Medulla oblongata (tissue), 1 donor: ENCODE measurements around the gene GALNS.
"Not testable (repeated sequence)": the region's sequence is repeated elsewhere in the genome, so short reads cannot be mapped to it uniquely, and the experiment has no call there.

ENCODE experiments used
- DNase-seq: peaks from one replicate; pipeline ENCODE4 v3.0.0-alpha.2; 2015; ENCODE audit errors: extremely low spot score

Gene GALNS

DNA sequence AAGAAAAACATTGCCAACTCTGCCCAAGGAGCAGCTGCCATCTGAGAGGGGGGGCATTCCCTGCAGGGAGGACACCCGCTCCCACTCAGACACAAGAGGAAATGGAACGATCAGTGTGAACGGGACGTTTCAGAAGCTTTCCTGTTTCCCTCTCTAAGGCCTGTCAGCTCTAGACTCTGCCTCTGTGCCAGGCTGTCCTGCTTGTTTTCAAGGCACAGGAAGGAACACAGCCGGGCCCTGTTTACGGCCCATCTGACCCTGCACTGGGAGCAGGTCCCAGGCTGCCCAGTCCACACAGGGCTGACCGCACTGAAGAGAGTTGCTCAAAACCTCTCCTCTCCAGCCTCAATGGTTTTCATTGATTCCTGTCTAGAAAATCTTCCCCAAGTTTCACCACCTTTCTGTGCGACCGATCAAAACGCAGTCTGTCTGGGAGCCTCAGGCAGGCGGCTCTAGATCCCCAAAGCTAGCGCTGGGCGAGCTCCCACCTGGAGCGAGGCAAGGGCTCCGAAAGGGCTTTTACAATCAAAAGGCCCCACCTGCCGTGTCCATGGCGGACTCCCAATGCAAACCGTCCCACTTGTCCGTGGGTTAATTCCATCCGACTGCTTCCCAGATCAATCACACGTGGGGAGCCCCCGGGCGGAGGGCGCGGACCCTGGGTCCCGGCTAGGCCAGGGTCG is 73.2 kb downstream of the GALNS start:
- DNase-seq: peak; percentile 87

DNA sequence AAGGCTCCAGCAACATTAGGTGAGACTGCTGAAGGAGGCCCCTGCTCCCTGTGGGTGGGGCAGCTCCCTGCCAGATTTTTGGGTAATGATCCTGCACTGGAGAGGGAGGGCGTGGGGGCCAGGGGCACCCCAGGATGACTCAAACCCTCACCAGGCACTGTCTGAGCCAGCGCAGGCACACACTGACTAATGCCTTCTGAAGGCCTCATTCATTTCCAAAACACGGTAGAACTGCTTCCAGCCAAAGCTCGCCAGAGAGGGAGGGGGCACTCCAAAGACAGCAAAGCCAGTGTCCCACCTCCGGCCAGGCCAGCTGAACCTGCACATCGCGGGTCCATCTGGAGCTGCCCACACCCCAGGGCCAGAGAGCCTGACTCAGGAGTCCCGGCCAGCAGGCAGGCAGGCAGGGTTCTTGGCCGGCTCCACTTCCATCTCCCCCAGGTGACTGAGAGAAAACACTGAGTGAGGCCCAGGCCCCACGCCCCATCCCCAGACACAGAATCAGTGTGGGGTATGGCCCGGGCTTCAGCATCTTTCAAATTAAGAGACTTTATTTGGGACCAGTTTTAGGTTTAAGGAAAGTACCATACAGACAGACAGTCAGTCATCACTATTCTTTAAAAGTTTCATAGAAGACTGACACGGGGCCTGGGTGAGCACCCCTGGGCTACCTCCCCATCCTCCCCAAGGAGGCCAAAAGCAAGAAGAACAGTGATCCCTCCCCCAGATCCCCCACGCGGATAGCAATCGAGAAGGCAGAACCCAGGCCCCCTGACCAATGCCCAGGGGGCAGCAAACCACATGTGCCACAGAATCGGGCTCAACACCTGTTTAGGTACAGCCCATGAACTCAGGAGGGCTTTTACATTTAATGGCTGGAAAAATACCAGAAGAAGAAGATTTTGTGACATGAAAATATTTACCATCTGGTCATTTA is 74.0 kb downstream of the GALNS start:
- DNase-seq: peak; percentile 67

DNA sequence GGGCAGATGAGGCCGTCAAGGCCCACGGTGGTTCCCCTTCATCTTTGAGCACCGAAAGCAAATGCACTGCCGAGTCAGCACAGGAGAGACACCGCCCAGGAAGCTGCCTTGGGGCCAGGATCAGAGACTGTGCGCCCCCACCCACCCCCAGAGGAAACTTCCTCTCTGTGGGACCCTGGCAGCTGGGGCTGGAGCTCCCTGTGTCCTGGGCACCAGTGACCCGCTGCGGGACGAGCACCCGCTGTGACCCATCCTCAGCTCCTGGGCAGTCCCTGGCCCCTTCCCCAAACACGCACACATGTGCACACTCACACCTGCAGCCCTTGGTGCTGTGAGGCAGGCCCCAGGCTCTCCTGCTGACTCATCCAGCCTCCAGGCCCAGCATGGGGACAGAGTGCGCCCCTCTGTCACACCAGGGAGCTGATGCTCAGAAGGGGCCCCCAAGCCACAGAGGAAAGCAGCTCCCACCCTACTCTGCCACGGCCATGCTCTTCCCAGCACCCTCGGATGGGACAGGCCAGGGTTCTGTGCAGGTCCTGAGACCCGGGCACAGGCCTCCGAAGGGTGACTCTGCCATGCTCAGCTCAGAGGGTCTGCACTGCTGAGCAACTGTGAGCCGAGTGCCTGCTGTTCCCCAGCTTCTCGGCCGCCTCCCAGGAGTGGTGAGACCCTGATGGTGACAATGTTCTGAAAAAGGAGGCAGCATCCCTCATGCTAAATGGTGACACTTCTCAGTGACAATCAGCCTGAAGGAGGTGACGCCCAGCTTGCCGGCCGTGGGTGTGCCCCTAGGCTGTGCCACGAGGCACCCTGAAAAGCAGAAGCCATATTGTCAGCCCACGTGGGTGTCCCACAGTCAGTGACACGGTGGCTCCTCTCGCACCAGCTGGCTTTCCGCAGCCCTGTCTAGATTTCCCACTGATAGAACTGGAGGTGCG is 75.3 kb downstream of the GALNS start:
- no peak for DNase-seq

DNA sequence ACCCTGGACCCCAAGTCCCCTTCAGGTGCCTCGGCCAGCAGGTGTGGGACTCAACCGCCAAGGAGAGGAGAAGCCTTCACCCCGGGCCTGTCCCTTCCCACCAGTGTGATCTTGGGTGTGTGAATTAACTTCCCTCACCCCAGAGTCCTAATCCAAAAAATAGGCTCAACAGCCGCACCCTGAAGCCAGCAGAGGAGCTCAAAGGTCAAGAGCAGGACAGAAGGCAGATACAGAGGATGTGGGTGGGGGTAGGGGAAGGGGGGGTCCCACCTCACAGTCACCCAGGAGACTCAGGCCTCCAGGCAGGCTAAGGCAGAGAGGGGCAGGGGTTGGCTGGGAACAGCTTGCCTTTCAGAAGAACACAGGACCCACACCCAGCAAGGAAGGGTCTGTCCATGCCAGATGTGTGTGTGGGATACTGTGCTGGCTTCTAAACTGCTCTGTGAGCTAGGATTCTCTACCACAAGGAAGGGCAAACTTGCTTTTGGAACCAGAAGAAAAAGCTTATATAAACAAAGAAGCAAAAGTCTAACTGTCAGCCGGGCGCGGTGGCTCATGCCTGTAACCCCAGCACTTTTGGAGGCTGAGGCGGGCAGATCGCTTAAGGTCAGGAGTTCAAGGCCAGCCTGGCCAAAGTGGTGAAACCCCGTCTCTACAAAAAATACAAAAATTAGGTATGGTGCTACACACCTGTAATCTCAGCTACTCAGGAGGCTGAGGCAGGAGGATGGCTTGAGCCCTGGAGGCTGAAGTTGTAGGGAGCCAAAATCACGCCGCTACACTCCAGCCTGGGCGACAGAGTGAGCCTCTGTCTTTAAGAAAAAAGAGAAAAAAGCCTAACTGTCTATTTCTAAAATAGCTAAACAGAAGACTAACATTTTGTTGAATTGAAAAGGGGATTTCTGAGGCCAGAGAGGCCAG is 76.3 kb downstream of the GALNS start:
- no peak for DNase-seq

DNA sequence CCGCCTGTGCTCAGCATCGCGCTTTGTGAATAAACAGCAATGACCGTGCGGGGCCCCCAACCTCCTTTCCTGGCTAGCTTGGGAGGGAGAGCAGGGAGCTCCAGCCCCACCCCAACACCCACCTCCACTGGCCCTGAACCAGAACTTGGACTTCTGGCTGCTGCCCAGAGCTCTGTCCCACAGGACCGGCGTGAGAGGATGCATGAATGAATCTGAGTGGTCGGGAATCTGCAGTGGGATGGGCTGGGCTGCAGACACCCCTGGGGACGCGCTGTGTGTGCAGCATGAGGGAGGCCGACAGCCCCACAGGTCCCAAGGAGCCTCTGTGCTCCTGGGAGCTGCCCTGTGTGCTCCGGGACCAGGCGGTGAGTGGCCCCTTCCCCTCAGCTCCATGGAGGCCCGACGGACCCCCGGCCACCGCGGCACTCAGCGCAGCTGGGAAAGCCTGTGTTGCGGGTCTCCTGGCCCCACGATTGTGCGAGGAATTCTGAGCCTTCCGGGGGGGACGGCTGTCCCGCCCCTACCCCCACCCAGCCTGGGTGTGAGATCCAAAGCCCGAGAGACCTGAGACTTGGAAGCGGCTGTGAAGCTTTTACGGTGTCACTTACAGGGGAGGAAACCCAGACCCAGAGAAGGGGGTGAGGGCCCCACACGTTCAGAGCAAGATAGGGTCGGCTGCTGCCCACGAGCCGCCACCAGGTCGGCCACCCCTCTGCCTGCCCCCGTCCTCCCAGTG is 77.2 kb downstream of the GALNS start:
- DNase-seq: no peak

DNA sequence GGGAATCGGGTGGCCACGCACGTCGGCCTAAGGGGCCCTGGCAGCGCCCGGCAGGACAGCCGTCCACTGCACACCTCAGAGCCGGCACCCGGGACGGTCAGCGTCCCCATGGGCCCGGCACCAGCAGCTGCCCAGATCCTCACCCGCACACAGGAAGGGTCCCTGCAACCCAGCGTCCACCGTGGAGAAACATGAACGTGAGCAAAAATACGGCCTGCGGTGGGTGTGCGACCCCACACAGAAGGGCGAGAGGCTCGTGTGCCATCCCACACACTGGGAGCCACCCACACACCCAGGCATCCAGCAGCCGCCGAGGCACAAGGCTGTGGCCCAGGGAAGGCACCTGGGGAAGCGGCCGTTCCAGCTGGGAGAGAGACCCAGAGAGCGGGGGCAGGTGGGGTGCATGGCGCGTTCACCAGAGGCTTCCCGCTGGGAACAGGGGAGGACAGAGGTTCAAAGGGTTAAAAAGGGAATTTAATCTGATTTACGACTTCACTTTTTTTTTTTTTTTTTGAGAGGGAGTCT is 78.1 kb downstream of the GALNS start:
- no peak for DNase-seq

DNA sequence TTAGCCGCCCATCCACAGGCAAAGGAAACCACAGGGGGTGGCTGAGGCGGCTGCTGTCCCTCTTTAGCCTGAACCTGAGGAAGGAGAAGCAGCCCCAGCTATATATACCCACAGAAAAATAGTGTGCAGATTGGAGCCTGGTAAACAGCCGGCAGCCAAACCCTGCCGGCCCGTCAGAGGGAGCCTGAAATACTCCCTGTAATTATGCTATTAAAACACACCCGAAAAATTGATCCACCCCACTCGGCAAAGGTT is 78.5 kb downstream of the GALNS start:
- no peak for DNase-seq

DNA sequence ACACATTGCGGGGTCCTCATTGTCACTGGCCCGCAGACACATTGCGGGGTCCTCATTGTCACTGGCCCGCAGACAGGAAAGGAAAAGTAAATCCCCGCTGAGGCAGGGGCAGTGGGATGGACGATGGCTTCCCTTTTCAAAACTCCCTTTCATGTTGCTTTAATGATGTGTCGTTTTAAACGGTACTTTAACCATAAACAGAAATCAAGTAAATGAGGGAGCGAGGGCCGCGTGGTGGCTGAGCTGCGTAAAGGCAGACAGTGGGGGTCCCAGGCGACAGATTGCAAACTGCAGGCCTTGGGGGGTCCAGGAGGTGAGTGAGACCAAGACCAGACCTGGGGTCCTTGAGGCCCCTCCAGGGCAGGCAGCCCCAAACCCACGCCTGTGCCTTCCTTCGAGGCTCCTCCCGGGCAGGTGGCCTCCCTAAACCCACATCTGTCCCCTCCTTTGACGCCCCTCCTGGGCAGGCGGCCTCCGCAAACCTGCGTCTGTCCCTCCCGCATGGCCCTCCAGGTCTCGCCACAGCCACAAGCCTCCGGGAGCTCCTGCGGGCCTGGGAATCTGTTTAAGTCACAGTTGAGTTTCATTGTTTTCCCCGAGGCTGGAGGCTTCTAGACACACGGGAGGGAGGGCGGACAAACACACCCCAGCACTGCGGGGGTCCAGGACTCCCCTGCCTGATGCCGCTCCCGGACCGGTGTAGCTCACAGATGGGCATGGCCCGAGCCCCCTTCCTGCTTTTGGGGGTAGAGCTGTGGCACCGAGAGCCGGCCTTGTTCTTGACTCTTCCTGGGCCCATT is 79.1 kb downstream of the GALNS start:
- no peak for DNase-seq

DNA sequence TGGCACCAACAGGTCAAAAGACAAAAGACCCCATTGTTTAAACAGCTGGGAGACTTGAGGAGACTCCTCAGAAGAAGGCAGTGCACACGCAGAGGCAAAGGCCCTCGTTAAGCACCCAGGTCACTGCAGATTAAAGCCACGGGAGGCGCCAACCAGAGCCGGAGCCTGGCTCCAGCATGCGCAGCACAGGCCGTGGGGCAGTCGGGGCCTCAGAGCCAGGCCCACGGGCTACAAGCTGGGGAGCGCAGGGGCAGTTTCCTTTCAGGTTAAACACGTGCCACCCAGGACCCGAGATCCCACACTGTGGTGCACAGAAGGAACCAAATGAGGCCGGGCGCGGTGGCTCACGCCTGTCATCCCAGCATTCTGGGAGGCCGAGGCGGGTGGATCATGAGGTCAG is 80.9 kb downstream of the GALNS start:
- DNase-seq: no peak

DNA sequence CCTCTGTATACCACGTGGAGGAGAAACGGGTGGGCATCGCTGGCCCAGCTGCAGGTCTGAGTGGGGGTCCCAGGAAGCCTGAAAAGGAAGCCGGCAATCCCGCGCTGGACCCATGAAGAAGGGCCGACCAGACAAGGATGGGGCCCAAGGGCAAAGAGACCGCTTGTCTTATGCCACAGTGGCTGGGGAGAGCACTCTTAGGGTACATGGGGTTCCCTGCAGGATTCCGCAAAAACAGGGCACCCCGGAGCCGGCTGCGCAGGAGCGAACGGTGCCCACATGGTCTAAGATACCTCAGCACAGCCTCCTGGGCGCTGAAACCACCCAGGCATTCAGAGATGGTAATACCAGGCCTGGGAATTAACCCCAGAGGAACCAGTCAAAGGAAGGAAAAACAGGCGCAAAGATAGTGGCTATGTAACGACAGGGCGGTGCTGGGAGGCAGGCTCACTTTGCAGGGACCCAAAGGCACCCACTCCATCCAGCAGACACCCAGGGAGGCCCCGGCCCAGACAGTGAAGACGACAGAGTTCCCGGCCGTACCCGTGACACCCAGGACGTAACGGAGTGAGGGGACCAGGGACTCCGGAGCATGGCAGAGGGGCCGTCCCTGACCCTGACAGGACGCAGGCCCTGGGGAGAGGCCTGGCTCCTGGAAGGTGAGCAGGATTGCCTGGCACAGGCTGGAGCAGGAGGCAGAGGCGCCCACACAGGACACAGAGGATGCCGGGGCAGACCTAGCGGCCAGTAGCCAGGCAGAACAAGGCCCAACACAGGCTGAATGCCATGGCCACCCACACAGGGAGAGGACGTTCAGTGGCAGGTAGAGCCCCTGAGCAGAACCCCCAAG is 82.0 kb downstream of the GALNS start:
- no peak for DNase-seq

DNA sequence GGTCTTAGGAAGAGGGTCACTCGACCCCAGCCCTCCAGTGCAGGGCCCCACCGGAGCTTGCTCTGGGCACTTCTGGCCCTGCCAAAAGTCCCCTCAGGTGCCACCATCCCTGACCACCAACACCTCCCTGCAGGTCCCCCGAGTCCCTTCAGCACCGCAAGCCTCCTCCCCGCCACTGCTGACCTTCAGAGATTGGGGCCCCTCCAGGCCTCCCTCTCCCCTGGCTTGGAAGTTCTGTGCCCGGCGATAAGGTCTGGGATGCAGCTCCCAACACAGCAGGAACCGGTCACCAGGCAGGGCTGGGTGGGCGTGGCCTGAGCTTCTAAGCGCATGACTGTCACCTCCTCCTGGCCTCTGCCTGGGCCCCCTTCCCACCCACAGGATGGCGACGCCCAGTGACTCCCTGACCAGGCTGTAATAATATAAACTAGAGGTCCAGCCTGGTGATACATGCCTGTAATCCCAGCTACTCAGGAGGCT is 82.9 kb downstream of the GALNS start:
- no peak for DNase-seq

DNA sequence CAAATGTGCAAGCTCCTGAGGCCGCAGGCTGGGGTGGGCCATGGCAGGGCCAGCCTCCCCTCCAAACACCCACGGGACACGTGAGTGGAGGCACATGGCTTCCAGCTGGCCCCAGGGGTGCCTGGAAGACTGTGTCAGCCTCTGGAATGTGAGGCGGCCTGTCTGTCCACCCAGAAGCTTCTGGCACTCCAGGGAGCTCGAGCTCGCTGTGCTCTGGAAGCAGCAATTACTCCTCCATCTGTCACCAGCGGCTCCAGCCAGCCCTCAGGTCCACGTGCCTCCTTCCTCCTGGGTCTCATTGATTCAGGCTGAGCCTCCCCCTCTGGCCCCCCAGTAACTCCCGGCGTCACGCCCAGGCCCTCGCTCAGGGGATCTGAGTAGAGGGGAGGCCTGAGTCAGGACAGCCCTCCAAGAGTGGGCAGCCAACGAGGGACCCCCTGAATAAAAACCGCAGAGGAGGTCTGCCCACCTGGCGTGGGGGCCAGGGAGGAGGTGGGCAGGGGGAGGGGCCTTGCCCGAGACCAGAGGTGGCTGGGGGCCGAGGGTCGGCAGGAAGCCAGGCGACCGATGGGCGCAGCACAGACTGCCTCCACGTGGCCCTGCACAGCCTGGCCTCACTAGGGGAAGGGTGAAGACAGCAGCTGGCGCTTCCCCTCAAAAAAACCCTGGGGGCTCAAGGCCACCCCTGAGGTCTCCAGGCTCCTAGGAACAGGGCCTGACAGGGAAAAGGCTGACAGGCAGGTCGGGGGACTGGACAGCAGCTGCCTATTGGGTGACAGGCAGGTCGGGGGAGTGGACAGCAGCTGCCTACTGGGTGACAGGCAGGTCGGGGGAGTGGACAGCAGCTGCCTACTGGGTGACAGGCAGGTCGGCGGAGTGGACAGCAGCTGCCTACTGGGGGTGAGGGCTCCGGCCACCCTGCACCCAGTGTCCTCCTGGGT is 83.6 kb downstream of the GALNS start:
- DNase-seq: peak; percentile 81

DNA sequence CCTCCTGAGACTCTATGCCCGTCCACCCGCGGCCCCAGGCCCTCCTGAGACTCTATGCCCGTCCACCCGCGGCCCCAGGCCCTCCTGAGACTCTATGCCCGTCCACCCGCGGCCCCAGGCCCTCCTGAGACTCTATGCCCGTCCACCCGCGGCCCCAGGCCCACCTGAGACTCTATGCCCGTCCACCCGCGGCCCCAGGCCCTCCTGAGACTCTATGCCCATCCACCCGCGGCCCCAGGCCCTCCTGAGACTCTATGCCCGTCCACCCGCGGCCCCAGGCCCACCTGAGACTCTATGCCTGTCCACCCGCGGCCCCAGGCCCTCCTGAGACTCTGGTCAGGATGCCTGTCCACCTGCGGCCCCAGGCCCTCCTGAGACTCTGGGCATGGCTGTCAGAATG is 85.0 kb downstream of the GALNS start:
- DNase-seq: not testable (repeated sequence)

DNA sequence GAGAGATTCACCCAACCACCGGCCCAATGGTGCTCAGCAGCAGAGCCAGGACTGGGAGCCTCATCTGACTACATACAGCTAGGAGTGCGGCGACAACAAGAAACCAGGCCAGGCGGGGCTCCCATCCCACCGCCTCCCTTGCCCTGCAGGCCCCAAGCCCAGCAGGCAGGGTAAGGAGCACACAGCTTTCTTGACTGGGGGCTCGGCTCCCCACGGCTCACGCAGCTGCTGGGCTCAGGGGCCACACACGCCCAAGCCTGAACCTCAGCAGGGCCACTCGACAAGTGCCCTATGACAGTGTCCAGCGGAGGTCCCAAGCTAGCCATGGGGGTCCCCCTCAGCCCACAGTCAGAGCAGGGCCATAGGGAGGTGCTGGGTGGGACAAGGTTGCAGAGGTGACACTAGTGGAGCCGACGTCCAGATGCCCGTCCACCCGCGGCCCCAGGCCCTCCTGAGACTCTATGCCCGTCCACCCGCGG is 85.4 kb downstream of the GALNS start:
- DNase-seq: no peak

DNA sequence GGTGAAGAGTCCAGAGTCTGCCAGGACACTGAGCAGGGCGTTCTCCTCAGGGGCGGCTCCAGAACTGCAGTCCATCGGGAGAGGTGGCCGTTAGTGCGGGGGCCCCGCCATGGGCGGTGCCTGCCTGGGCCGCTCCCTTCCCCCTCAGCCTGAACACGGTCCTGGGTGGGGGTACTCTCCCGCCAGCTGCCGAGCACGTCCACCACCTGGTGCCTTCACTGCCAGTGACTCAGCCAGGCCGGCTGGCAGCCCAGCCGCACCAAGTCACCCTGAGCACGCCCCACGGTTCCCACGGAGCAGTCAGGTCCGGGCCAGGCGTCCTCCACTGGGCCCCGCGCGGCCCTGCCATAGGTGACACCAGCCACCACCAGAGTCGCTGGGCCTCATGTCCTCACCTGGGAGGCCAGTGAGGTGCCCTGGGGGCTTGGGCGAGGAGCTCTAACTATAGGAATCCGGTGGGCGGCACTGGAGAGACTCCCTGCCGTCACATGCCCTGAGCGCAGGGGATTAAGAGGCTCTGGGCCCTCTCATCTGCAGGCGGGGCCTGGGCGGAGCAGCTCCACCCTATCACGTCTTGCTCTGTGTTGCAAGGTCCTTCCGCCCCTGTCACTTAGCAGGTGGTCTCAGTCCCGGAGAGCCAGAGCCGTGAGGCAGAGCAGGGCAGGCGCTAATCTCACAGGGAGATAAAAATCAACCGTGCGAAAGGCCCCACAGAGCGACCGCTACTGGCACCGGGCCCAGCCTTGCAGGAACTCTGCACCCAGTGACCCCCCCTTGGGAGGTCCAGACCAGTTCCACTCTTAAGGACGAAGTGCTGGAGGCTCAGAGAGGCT is 86.1 kb downstream of the GALNS start:
- DNase-seq: peak; percentile 39
